DOHH2 (cell line): ENCODE results near the gene HAUS2.

ENCODE experiments used
- EZH2phosphoT487 ChIP-seq: fragments of 200-600 bp; sonication (generic); IDR thresholded peaks from 2 replicates; pipeline ENCODE4 v1.6.1; 2017; ENCODE audit warnings: borderline replicate concordance, mild to moderate bottlenecking, antibody characterized with exemption, low read length, moderate library complexity, mixed read lengths
- TF ChIP-seq, protein P1 (sequence below): fragments of 200-600 bp; sonication (generic); IDR thresholded peaks from one replicate; pipeline ENCODE4 v1.5.1; 2014; ENCODE audit warnings: antibody characterized with exemption, mild to moderate bottlenecking, low read depth, low read length; ENCODE audit not compliant: poor library complexity, severe bottlenecking

- TF ChIP-seq, protein P1, sequence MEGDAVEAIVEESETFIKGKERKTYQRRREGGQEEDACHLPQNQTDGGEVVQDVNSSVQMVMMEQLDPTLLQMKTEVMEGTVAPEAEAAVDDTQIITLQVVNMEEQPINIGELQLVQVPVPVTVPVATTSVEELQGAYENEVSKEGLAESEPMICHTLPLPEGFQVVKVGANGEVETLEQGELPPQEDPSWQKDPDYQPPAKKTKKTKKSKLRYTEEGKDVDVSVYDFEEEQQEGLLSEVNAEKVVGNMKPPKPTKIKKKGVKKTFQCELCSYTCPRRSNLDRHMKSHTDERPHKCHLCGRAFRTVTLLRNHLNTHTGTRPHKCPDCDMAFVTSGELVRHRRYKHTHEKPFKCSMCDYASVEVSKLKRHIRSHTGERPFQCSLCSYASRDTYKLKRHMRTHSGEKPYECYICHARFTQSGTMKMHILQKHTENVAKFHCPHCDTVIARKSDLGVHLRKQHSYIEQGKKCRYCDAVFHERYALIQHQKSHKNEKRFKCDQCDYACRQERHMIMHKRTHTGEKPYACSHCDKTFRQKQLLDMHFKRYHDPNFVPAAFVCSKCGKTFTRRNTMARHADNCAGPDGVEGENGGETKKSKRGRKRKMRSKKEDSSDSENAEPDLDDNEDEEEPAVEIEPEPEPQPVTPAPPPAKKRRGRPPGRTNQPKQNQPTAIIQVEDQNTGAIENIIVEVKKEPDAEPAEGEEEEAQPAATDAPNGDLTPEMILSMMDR, result no peak
- TF ChIP-seq EZH2phosphoT487, result no peak
These were observed 53.9 kb downstream of the HAUS2 start for GRCh38 chr15:42602501-42602900.
